Activated T-cell treated with anti-CD3 and anti-CD28 coated beads, Interleukin-2, amount 50 U/mL, for 1 hour (primary cell): Measurements from ENCODE around the gene DAZAP2.

Source experiments
- DNase-seq: peaks from one replicate; pipeline ENCODE4 v3.0.0-alpha.2; 2020

The DAZAP2 gene

DNA sequence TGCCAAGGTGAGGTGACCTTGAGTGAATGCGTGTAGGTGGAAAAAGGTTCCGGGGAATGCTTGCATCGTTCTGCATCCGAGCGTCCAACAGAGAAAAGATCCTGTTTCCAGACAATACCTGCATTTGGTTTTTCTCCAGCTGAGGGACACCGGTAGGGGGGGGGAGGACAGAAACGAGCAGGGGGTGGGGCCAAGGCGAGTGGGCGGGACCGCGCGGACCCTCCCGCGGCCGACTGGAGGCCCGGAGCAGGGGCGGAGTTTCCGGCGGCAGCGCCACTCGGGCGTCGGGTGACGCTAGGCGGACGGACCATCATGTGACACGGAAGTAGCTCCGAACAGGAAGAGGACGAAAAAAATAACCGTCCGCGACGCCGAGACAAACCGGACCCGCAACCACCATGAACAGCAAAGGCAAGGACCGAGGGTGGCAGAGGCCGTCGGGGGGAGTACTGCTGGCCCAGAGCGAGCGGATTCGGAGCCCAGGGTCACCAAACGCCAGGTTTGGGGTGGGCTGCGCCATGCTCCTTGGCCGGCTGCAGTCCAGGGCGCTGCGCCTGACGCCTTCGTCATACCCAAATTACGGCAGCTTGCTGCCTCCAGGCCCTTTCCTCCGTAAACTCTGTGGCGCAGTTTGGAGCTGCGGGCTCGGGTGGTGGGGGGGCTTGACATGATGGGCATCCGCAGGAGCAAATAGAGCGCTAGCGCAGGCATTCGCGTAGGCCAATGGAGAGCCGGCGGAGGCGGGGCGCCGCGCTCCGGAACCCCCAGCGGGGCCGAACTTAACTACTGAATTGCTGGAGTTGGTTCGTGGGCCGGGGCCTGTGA is at the start of gene DAZAP2:
Gene DAZAP2, plus strand, starts transcription at position 317 of the 825 bp plus-strand sequence. Its CDS starts 82 bp downstream, at position 399.
- peak; percentile 95 for DNase-seq

DNA sequence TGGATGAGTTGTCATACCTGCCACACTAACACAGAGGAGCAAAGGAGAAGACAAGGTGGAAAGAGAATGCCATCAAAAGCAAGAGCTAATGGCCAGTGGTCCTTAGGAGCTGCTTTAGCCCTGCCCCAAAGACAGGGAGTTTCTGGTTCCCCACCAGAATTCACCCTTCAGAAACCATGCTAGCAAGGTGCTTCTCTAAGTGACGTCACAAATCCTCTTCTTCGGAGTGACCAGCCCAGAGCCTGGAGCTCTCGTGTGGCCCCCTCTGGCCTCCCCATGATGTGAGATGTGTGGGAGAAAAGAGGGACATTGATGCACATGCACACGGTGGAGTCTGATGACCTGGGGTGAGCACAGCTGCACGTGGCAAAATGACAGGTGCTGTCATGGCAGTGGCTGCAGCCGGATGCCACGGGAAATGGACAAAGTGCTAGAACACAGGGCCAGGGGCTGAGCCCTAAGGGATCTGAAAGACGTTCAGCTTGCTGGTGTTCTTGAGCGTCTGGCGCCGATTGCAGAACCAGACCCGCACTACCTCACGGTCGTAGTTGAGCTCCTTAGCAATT is 48.8 kb upstream of the DAZAP2 start:
- no peak for DNase-seq

DNA sequence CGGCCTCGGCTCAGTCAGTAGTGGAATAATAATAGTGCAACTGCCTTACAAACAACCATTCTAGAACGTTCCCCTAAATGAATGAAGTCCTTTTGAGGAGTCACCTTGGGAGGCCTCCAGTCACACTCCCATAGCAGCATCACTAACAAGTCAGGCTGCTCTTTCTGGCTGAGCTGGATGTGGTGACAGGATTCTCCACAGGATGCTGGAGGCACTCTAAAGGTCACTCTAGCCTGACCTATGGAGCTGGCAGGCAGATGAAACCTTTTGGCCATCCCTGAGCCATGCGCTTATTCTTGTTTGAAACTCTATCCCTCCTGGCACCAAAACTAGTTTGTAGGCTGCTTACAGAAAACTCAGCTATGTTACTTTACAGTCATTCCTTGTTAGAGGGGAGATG is 47.8 kb upstream of the DAZAP2 start:
- no peak for DNase-seq

- DNase-seq: no peak
Observed at GRCh38 chr12:51191516-51192283, 46.9 kb upstream of the DAZAP2 start.

GRCh38 chr12:51192284-51192671 is 46.3 kb upstream of the DAZAP2 start:
- DNase-seq: no peak

DNA sequence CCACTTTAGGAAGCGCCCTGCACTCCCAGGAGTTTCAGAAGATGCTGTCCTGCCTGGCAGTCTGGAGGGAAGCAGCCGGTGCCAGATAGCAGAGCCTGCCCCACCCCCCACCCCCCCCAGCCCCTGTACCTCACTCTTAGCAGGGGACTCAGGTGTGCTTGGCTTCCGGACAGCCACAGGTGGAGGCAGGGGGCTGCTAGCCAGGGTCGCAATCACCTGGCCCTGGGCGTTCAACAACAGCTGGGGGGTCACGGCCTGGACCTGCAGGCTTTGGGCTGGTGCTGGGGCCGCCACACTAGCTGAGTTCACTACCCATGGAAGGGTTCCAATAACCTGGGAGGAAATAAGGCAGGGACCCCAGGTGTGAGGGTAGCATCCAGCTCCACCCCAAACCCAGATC is 42.8 kb upstream of the DAZAP2 start:
- no peak for DNase-seq

- DNase-seq: no peak
Observed at GRCh38 chr12:51196547-51196946, 42.1 kb upstream of the DAZAP2 start.

DNA sequence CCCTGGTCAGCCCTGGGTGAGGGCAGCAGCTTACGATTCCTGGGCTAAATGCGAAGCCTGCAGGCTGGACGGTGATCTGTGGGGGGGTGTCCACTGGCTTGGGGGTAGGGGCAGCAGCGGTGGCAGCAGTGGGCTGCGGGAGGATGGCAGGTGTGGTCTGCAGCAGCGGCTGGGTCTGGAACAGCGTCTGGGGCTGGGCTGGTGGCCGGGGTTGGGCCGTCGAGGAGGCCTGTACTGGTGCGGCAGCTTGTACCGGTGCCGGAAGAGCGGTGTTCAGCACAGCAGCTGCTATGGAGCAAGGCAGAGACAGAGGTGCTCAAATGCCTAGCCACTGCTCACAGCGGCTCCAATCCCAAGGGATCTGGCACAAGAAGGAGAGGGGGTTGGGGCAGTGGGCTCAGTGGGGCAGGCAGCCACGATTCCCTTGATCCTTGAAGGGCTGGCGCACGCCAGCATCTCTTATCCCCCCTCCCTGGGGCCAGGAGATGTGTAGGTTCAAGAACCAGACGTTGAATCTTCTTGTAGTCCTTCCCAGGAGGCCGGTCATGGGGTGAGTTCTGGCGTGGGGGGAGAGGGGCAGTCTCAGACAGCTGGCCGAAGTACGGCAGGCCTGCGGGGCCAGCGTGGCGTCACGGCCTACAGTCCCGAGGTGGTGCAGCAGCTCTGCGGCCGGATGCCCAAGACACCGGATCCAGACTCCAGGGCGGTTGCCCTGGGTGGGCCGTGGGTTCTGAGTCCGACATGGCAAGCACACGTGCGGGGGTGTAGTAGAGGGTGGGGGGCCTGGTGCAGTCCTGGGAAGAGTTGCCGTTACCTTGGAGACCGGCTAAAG is 40.7 kb upstream of the DAZAP2 start:
- no peak for DNase-seq

- no peak for DNase-seq
Observed at GRCh38 chr12:51198568-51199365, 39.9 kb upstream of the DAZAP2 start.

DNA sequence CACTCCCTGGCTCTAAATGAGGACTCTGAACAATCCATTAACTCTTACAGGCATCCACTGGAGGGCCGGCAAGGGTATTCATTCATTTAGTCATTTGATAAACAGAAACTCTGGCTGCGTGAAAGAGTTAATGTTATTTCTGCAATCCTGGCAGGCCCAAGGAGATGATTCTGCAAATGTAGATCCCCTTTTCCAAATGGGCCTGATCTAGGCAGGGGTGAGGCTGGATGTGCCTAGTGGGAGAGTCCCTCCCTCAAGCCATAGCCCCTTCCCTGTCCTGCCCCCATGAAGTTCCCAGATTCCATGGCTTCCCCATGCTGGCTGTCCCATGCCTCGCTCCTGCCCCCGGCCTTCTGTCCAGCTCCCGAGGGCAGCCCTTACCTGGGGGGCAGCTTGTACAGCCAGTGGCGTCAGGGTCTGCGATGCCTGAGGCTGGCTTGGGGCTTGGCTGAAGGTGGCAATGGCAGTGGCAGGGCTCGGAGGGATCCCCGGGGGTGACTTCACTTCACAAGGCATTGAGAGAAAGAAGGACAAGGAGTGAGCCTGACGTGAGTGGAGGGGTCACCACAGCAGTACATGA is 39.2 kb upstream of the DAZAP2 start:
- DNase-seq: no peak

- no peak for DNase-seq
Observed at GRCh38 chr12:51200156-51200555, 38.5 kb upstream of the DAZAP2 start.

- no peak for DNase-seq
Observed at GRCh38 chr12:51200806-51201205, 37.8 kb upstream of the DAZAP2 start.

DNA sequence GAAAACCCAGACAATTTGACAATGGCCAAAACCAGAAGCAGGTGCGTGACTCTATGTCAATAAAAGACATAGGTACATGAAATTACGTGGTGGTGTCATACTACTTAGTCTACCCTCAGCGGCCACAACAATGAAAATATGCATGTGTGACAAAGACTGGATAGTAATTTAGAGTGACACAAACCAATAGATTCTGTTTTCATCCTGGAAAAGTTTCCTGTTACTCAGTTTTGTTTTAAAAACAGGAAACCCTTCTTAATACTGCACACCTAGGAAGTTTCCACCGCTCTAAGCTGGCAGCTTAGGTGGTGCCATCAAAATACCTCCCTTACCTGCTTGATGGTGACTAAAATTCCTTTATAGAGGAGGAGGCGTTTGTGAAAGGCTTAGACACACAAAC is 35.9 kb upstream of the DAZAP2 start:
- no peak for DNase-seq

DNA sequence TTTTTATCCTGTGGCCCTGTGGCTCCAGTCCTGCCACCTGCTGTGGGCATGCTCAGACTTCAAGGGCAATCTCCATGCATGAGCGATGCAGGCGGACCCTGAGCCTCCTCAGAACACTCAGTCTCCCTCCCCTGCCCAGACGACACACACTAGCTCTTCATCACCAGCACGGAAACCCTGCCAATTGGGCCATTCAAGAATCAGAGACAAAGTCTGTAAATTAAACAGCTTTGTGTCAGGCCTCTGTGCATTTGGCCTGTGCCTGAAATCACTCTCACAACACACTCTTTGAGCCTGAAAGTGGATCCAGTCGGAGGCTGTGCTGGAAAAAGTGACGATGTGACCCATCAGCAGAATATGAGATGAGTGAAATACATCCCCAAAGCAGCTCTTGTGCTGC is 33.3 kb upstream of the DAZAP2 start:
- DNase-seq: no peak

DNA sequence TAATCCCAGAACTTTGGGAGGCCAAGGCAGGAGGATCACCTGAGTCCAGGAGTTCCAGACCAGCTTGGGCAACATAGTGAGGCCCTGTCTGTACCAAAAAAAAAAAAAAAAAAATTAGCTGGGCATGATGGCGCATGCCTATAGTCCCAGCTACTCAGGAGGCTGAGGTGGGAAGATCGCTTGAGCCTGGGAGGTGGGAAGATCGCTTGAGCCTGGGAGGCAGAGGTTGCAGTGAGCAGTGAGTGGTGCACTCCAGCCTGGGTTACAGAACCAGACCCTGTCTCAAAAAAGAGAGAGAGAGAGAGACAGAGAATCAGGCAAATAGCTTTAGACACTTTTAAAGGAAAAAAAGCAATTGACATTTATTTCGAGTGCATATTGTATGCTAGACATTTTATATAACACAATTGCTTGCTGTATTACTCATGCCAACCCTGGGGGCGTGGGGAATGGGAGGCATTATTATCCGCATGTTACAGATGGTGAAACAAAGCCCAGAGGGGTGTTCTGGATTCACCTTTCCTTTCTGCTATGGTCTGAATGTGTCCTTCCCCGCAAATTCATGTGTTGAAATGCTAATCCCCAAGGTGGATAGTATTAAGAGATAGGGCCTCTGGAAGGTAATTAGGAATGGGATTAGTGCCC is 30.5 kb upstream of the DAZAP2 start:
- no peak for DNase-seq

DNA sequence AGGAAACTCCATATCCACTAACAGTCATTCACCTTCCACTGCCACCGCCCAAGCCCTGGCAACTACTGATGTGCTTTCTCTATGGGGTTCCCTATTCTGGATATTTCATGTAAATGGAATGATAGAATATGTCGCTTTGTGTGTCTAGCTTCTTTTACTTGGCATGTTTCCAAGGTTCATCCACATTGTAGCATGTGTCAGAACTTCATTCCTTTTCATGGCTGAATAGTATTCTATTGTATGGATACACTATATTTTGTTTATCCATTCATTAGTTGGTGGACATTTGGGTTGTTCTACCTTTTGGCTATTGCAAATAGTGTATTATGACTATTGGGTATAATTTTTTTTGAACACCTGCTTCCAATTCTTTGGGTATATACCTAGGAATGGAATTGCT is 29.4 kb upstream of the DAZAP2 start:
- DNase-seq: no peak

GRCh38 chr12:51210690-51211395 is 27.8 kb upstream of the DAZAP2 start:
- DNase-seq: no peak

DNA sequence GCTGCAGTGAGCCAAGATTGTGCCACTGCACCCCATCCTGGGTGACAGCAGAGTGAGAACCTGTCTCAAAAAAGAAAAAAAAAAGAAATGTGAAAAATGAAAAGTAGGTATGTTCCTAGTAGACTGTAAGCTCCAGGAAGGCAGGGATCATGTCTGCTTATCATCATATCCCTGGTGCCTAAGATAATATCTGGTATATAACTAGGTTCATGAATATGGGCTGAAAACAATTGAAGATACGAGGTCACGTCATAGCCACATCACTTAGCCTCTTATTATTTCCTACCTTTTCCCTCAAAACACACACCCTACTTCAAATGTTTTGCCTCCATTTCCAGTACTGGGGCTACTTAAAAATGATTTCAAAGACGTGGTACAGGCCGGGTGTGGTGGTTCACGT is 23.7 kb upstream of the DAZAP2 start:
- DNase-seq: no peak

DNA sequence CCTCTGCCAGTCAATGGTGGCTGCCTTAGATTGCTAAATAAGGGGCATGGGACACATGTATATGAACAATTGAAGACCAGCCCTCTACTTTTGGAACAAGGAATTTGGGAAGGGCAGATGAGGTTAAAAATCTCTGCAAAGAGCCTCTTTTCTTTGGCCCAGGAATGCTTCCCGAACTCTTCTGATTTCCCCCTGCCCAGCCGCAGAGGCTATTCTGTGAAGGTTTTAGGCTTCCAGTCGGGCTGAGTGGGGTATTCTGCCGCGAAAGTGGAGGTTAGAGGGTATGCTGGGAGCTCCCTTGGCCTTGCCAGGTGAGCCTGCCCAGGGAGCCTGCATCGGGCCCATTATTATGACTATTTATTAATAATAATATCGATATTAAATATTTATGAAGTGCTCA is 22.0 kb upstream of the DAZAP2 start:
- no peak for DNase-seq

DNA sequence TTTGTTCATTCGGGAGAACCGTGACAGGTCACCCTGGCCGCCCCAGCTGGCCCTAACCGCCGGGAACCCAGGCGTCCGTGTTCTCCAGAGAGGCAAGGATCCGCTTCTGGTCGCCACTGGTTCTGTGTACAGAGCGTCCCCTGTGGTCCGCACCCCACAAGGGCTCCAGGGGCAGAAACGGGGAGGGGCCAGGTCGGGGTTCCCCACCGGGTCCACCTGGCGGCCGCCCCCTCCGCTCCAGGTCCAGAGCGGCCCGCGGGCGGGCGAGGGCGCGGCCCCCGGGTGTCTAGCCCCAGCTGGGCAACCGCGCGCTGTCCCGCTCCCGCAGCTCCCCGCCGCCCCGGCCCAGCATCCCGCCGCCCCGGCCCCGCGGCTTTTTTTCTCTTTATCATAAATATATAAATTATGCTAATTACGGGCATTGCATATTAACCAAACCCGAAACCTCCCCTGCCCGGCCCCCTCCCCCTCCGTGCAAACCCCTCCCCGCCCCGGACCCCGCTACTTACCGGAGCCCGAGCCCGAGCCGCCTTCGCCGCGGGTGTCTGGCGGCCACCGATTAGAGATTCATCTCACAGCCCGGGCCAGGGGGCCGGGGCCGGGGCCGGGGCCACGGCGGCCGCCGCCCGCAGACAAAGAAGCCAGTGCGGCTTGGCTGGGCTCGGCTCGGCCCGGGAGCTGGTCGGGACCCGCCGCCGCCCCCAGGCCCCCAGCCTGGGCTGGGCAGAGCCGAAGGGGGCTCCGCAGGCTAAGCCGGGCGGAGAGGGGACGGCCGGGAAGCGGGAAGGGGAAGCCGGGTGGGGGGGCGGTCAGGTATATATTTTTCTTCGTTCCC is 21.3 kb upstream of the DAZAP2 start:
- peak; percentile 73 for DNase-seq
